ENCODE results near the gene FTSJ3.

The FTSJ3 gene

DNA sequence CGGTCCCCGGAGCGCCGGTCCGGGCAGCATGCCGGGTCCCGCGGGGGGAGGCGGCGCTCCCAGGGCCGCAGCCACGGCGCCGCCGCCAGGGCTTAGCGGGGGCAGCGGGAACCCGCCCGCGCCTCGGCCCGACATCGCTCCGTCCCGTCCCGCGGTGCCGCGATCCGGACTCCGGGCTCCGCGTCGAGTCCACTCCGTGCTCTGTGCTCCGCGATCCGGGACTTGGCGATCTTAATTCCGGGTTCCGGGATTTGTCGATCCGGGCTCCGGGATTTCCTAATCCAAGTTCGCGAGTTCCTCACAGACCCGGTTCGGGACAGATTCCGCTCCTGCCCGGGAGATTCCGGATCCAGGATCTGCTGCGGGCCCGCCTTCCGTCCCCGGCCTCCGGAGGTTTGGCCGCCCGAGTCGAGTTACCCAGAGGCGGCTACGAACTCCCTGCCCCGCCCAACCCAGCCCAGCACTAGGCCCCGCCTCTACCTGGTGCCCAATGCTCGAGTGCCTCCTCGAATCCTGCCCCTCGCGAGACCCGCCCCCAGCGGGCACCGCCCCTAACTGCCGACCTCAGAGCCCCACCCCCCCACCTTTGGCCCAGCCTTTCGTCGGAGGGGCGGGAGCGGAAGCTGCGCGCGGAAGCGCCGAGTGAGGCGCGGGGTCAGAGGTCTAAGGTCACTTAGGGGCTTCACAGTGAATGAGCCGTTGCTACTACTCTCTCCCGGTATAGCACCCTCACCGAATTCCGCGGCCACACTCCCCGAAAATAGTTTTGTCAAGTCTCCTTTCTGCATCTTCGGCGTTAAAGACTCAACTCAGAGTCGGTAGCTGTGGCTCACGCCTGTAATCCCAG, 15.3 kb upstream of the FTSJ3 start, which contains the start of gene SMARCD2:
SMARCD2 (minus strand) TSS at position 146 of the 847 bp plus-strand sequence; CDS start at position 135, 11 bp downstream.
- DNase-seq = peak; percentile 98 to 99

DNA sequence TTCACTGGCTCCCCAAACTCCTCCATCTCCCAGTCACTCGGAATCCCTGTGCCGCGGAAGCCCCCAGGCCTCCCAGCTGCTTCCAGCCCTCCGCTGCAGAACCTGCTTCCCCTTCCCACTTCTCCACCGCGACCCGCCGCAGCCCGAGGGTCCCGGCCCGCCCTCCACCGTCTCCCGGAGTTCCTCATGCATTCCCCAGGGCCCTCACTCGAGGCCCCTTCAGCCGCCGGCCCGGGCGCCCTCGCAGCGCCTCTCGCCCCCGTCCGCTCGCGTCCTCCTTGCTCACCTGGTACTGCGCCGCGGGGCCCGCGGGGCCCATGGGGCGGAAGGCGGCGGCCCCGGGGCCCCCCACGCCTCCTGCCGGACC, 14.7 kb upstream of the FTSJ3 start:
- DNase-seq = peak in 1 of 2 donors; percentile 2

DNA sequence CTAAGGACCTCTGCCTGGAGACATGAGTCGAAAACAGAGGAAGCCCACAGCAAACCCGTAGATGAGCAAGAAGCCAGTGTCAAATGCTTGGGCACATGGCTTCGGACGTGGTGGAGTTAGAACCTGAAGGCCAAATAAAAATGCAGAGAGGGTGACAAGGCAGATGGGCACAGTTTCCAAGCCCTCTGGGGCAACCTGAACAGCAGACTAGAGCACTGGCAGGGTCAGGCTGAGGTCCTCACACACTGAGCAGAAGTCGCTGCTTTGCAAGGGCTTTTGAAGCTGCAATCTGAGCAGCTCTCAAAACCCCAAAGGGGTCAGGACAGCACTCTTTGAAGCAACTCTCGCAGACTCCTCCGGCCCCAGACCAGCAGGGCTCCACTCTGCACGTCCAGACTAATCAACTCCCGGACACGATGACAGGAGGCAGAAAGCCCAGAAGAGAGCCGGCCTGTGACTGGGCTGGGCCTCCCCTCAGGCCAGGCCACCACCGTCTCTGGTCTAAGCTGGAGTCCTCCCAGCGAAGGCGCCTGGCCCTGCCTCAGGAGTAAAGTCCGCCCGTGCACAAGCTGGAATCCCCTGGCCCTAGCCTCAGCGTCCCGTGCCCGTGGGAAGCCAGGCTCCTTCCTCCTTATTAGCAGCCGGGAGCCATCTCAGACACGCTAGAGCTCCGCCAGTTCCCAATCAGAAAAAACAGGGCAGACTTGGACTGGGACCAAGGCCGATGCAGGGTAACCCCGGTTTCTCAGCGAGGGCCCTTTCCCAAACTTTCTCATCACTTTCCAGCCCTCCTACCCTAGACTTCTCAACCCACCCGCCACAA, 14.1 kb upstream of the FTSJ3 start:
- peak; percentile 64 to 70 for DNase-seq

DNA sequence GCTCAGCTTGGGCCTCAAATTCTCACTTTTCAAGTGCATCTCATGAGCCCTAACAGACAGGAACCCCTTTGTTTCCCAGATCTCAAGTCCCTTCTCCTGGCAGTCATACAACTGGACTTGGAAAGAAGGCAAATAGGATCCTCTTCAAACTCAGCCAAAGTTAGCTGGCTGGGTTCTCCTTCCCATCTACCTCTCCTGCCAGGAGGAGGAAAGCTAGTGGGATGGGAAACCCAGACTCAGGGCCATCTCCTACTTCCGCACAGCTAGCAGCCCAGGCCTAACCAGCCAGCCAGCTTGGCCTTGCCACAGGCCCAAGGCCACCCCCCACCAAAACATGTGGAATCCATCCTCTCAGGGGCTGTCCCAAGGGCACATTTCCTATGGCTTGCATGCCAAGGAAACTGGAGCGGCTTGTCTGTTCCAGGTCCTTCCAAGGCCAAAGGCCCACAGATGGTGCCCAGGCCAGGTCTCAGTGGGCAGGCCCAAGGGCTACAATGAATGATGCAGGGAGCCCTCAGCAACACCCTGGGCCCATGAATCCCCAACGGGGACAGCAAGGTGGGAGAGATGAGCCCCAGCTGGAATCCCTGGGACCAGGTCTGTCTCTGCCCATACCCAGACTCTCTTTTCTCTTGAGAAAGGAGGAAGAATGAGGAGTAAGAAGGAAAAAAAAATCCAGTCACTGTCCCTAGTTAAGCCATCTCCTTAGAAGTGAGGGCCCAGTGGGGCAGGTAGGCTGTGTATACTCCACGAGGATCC, 13.3 kb upstream of the FTSJ3 start:
- DNase-seq = peak in 1 of 2 donors; percentile 3

DNA sequence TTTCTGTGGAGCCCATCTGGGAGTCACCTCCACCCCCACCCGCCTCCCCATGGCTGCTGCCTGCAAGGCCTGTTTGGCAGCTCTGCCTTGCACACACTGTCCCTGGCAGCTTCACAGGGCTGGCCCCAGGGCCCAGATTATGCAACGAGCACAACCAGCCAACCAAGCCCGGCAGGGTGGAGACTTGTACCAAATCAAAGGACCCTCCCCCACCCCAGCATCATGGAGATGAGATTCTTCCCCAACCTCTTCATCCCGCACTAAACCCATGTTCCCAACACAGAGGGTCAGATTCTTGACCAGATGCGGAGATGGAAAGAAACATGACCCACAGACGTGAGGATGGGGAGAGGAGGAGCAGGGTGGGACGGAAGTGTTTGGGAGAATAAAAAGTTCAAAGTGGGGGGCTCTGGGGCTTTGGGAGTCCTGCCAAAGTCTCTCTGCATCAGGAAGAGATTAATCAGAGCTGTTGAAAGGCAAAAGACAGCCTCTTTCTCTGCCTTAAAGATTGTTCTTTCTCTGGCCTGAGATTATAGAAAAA, 11.2 kb upstream of the FTSJ3 start:
- no peak for DNase-seq

DNA sequence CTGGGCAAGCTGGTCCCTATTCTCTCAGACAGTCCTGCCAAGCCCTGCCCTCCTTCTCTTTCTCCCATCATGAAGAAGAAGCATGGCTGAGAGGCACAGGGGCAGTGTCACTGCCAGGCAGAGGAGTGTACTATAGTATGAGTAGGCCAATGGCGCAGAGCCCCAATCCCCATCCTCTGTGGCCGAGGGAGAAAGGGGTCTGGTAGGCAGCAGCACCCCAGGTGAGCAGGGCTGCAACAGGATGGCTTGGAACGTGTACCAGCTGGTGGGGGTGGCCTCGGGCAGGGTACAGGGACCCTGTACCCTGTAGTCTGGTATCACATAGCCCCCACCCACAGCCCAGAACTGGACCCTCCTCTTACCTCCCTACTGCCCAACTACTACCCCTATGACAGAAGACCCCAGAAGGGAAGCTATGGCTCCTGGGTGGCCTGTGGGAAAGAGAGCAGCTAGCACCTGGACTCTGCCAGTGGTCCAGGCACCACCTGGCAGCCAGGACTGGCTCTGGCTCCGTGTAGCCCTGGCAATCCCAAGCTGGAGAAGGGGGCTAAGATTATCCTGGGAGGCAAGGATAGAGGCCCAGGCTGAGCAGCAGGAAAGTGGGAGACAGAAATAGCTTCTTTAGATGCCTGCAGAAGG, 10.6 kb upstream of the FTSJ3 start:
- DNase-seq = no peak

DNA sequence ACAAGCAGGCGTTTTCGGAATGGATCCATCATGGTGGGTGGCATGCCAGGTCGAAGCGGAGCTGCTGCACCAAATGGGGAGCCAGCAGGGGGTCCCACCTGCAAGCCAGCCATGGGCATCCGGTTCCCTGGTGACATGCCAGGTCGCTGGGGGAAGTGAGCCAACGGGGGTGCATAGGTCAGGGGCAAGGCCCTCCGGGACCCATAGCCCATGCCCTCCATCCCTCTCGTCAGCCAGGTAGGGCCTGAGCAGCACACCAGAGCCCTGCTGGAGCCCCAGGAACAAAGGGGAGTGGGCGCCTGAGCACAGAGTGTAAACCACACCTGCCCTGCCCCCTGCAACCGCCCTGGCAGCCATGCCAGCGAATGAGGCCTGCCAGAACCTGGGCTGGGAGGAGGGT, 10.0 kb upstream of the FTSJ3 start:
- DNase-seq = no peak

DNA sequence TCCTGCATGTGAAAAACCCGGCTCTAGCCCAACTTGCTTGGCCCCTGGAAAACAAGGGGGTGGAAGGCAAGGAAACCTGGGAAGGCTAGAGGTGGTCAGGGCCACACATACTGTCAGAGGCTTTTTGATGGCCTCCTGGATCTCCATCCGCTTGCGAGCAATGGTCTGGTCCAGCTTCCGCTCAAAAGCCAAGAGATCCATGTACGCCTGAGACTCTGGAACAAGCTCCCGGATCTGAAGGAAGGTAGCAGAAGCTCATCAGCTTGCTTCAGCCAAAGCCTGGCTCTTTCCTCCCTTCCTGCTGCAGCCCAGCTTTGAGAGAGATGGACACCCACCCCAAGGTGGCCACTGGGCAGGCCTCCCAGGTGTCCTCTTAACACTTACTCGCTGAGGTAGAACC, 9.3 kb upstream of the FTSJ3 start:
- DNase-seq = no peak

DNA sequence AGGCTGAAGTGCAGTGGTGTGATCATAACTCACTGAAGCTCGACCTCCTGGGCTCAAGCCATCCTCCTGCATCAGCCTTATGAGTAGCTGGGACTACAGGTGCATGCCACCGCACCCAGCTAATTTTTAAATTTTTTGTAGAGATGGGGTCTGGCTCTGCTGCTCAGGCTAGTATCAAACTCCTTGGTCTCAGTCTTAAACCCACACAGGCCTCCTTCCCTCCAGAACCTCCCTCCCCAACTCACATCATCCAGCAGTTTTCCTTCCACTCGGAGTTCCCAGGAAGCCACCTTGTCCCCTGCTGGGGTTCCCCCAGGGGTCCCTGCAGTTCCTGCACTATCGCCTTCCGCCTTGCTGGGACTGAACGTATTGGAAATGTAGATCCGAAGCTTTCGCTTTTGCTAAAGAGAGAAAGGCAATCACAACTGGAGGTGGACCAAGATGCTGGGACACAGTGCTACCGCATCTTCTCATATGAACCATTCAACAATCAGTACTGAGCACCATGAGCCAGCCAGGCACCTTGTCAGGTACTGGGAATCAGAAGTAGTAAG, 7.8 kb upstream of the FTSJ3 start:
- DNase-seq = no peak

DNA sequence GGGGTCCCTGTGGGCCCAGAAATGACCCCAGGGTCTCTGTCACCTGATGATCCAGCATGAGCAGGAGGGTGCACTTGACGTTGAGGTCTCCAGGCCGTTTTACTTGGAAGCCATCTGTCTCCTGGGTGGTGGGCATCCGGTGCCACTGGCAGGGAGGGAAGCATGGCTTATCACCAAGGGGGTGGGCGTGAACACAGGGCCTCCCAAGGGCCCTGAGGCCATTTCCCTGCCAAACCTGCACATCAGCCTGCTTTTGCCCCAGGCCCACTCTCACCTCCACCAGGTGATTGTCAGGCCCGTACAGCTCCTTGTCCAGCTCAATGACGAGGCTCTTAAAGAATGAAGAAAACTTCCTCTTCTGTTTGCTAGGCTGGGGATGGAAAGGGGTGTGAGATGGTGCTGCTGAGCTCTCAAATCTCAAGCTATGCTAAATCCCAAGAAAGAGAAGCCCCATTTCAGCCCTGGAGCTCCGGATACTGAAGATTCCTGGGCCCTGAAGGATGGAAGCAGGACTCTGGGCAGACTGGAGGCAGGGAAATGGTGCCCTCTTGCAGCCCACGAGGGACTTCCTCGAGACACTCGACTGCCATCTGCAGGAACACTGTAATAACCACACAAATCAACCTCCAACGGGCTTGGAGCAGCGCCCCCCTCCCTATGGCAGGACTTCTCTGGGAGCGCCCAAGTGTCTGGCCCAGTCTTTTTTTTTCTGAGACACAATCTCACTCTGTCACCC, 7.1 kb upstream of the FTSJ3 start:
- peak; percentile 62 to 70 for DNase-seq

DNA sequence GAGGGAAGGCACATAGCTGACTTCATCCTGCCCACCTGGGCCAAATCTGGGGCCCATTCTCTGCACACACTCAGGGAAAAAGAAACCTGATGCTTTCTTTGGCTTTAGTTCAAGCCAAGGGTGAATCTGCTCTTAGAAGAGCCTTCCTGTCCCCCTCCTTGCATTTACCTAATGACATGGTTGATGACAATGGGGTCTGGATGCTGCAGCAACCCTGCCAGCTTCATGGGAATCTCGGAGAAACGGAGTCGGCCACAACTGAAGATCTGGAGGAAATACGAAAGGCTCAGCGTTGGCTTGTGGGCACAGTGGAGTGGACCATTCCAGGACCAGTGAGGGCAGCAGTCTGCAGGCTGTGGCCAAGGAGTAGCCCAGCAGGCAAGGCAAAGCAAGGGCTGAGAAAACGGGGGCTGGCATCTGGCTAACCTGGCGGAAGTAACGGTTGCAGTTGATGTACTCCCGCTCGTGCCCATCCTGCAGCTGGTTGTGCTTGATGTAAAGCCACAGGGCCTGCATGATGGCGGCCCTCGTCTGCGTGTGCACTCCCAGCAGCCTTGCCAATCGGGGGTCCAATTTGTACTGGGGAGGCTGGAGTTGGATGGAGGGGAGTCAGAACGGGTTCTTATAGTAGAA, 6.4 kb upstream of the FTSJ3 start:
- DNase-seq = no peak

DNA sequence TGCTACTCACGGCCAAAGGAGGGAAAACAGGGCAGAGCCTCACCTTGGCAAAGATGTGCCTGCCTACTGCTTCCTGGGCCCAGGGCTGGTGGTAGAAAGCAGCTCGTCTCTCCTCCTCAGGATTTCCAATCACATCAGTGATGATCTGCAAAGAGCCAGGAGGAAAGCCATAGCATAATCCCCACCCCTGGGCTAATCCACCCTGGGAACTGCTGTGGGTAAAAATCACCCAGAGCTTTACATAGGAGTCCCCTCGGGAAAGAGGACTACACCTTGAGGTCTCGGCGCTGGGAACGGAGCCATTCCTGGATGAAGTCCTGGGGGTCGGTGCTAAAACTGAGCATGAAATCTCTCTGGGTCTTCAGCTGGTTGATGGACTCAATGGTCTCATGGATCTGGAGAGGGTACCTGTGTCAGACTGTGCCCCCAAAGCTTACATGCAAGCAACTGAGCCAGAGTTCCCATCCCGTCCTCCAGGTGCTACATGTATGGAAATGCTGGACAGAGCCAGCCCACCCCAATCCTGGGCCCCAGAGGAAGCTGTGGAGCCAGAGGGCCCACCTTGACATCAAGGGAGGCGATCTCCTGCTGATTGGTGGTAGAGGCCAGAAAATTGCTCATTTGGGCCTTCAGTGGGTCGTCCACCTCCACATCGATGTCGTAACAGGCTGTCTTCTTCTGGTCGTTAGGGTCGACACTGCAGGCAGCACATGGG, 5.7 kb upstream of the FTSJ3 start:
- no peak for DNase-seq

DNA sequence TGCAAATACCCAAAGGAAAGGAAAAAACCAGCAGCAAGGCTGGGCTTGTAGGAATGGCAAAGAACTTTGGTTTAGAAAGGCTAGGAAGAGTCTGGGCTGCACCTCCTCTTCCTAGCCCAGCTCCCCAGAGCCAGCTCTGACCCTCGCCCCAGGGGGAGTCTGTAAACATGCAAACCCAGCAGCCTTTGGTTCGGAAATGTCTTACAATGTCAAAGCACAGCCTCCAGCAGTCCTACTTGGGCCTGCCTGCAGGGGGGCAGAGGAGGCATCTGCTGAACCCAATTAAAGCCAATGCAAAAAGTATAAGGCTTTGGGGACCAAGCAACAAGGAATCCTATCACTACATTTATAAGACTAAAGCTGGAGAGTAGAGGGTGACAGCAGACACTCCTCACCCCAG, 5.0 kb upstream of the FTSJ3 start:
- DNase-seq = no peak

DNA sequence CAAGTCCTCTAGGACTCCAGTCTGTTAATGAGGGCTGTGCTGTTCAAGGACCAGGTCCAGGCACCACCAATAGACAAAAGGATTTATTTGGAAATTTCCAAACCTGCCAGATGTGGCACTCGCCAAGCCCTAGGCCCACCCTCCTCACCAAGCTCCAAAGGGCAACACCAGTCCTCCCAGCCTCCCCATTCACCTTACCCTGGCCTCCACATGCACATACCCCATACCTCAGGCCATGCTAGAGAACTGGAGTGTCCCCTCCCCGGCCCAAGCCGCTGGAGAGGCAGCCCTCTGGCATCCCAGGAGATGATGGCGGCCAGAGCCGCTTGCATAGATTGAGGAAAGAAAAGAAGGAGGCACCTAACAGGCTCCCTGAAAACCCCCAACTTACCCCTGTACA, 4.6 kb upstream of the FTSJ3 start:
- no peak for DNase-seq

DNA sequence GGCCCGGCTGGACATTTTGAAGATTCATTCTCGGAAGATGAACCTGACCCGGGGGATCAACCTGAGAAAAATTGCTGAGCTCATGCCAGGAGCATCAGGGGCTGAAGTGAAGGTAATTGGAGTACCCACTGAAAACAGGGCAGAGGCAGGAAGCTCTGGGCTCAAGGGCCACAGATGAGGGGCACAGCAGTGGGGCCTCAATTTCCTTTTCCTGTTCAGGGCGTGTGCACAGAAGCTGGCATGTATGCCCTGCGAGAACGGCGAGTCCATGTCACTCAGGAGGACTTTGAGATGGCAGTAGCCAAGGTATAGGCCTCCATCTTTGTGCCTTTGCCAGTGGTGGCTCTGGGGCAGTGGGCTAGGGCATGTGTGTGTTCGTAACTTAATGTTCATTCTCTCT, 4.0 kb upstream of the FTSJ3 start:
- no peak for DNase-seq

DNA sequence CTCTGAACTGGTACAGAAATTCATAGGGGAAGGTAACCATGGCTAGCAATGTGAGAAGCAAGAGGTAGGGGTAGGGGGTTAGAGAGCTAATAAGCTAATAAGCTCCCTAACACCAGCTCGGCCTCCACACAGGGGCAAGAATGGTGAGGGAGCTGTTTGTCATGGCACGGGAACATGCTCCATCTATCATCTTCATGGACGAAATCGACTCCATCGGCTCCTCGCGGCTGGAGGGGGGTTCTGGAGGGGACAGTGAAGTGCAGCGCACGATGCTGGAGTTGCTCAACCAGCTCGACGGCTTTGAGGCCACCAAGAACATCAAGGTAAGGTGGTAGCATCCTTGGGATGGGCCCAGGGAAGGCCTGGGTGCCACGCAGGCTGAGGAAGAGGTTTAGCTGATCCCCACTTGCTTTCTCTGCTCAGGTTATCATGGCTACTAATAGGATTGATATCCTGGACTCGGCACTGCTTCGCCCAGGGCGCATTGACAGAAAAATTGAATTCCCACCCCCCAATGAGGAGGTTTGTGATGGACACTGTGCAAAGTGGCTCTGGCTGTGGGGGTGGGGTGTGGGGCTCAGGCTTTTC, 3.5 kb upstream of the FTSJ3 start:
- no peak for DNase-seq

DNA sequence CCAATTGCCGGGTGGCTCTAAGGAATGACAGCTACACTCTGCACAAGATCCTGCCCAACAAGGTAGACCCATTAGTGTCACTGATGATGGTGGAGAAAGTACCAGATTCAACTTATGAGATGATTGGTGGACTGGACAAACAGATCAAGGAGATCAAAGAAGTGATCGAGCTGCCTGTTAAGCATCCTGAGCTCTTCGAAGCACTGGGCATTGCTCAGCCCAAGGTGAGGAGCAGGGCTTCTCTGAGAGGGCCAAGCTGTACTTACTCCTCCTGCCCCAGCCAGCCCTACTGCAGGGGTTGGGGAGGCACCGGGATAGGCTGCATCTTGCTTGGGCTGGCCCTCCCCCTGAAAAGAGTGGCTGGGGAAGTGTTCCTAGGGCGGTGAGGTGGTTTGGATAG, 2.8 kb upstream of the FTSJ3 start:
- no peak for DNase-seq

DNA sequence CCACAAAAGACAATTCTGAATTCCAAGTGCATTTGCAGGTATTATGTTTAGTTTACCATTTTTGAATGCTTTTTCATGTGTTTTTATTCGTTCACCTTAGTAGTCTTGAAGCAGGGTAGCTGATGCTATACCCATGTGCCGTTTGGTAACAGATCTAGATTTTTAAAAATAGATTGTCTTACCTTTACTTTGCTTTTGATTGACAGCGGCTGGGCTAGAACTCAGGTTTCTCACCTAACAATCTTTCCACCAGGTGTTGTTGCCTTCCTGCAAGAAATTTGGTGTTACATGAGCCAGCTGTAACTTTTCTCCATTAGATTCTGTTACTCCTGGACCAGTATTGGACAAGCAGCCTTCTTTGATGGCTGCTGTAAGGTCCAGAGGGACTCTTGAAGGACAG, 1.5 kb upstream of the FTSJ3 start:
- no peak for DNase-seq

DNA sequence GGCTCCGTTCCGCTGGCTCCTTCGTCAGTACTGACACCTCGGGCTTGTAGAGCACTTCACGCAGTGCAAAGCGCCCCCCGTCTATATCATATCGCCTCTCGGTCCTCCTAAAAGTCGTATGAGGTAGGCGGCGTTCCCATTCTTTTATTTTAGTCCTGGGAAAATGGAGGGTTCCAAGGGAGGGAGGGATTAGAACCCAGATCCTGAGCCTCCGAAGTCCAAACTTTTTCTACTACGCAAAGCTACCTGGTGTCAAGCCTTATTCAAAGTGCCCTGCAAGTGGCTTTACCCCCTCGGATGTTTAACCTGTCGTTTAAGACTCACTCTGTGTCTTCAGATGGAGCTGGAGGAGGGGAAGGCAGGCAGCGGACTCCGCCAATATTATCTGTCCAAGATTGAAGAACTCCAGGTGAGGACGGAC, 348 bp upstream of the FTSJ3 start:
- DNase-seq = peak in 1 of 2 donors; percentile 2

DNA sequence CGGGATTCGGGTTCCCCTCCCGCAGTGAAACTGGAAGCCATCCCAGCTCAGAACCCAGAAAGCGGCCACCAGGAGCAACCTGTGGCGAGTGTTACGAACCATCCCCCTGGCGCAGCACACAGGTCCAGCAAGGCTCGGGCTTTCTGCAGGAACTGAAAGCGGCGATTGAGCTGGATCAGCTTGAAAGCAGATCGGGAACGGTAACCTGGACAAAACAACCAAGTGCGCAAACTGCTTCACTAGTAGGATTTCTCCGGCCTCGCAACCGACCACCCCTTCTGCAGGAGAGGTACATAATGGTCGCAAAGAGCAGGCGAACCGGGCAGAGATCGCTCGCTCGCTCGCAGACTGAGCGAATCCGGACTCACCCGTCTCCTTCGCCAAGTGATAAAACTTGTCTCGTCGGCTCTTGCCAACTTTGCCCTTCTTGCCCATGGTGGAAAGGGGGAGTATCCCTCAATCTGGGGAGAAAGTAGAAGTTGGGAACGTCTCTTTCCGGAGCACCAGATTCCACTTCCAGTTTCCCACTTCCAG, 928 bp downstream of the FTSJ3 start:
- peak in 1 of 2 donors; percentile 3 for DNase-seq
